WTC11 (cell line): ENCODE measurements around the gene ANGPTL2. TPM values are rescaled to one million over a fixed set of nuclear protein-coding genes. Genes with fewer than 3 reads are reported as not detected.

ENCODE experiments used
- ATAC-seq: fragments of 200-7000 bp; cut with Tn5 transposase; 2 replicates; pipeline ENCODE4 v1.10.0; 2021; ENCODE audit warnings: mild to moderate bottlenecking, moderate library complexity
- CTCF ChIA-PET: fragments of 300-600 bp; sonication (Branson Sonifier 250); formaldehyde crosslinking; loops from one replicate; lab custom pipeline; 2021; ENCODE audit warnings: antibody characterized with exemption; lab: Charles Lee
- POLR2A ChIA-PET: fragments of 350-600 bp; sonication (Branson Sonifier 250); formaldehyde crosslinking; loops from one replicate; lab custom pipeline; 2021; ENCODE audit warnings: antibody characterized with exemption; lab: Charles Lee
- DNase-seq: peaks from one replicate; pipeline ENCODE4 v3.0.0; 2021; ENCODE audit warnings: low spot score
- H3K27ac Mint-ChIP-seq: 2 replicates; pipeline ENCODE4 v1.8.0; 2021; ENCODE audit warnings: mixed read lengths
- H3K27me3 Mint-ChIP-seq: 2 replicates; pipeline ENCODE4 v1.8.0; 2021; ENCODE audit warnings: low read depth, mild to moderate bottlenecking, moderate library complexity, mixed read lengths
- H3K36me3 Mint-ChIP-seq: 2 replicates; pipeline ENCODE4 v1.8.0; 2021; ENCODE audit warnings: mixed read lengths
- H3K4me1 Mint-ChIP-seq: 2 replicates; pipeline ENCODE4 v1.8.0; 2022; ENCODE audit warnings: mixed read lengths
- H3K4me3 Mint-ChIP-seq: 2 replicates; pipeline ENCODE4 v1.8.0; 2021; ENCODE audit warnings: mild to moderate bottlenecking, moderate library complexity, mixed read lengths
- H3K9me3 Mint-ChIP-seq: 2 replicates; pipeline ENCODE4 v1.8.0; 2021; ENCODE audit warnings: mixed read lengths
- ATF2 ChIP-seq: sonication (generic); formaldehyde crosslinking; IDR thresholded peaks from 2 replicates; pipeline ENCODE4 v1.8.1; 2022; ENCODE audit warnings: low read depth, missing genetic modification reagents, borderline replicate concordance
- CBFB ChIP-seq: sonication (generic); formaldehyde crosslinking; IDR thresholded peaks from 2 replicates; pipeline ENCODE4 v1.8.1; 2022; ENCODE audit warnings: mild to moderate bottlenecking, low read depth, missing genetic modification reagents
- E2F1 ChIP-seq: sonication (generic); formaldehyde crosslinking; IDR thresholded peaks from 2 replicates; pipeline ENCODE4 v1.8.0; 2022; ENCODE audit warnings: mild to moderate bottlenecking, missing genetic modification reagents
- E2F4 ChIP-seq: sonication (generic); formaldehyde crosslinking; IDR thresholded peaks from 2 replicates; pipeline ENCODE4 v1.8.1; 2022; ENCODE audit warnings: low read depth, mild to moderate bottlenecking, moderate library complexity, missing genetic modification reagents, borderline replicate concordance
- FOXP1 ChIP-seq: sonication (generic); formaldehyde crosslinking; IDR thresholded peaks from 2 replicates; pipeline ENCODE4 v1.8.0; 2022; ENCODE audit warnings: missing genetic modification reagents, mild to moderate bottlenecking, moderate library complexity, borderline replicate concordance
- GABPB1 ChIP-seq: sonication (generic); formaldehyde crosslinking; IDR thresholded peaks from 2 replicates; pipeline ENCODE4 v1.8.1; 2023; ENCODE audit warnings: mild to moderate bottlenecking, missing genetic modification reagents
- IRF1 ChIP-seq: sonication (generic); formaldehyde crosslinking; IDR thresholded peaks from 2 replicates; pipeline ENCODE4 v1.8.0; 2023; ENCODE audit warnings: missing genetic modification reagents
- JUN ChIP-seq: sonication (generic); formaldehyde crosslinking; IDR thresholded peaks from 2 replicates; pipeline ENCODE4 v1.8.0; 2023; ENCODE audit warnings: mild to moderate bottlenecking, missing genetic modification reagents
- NFE2L1 ChIP-seq: sonication (generic); formaldehyde crosslinking; IDR thresholded peaks from 2 replicates; pipeline ENCODE4 v1.8.1; 2023; ENCODE audit warnings: missing genetic modification reagents
- NFYB ChIP-seq: sonication (generic); formaldehyde crosslinking; conservative IDR thresholded peaks from 2 replicates; pipeline ENCODE4 v1.8.0; 2022; ENCODE audit warnings: low read depth, missing genetic modification reagents
- NR3C1 ChIP-seq: sonication (generic); formaldehyde crosslinking; conservative IDR thresholded peaks from 2 replicates; pipeline ENCODE4 v1.8.1; 2023; ENCODE audit warnings: low read depth, mild to moderate bottlenecking, missing genetic modification reagents
- OVOL2 ChIP-seq: fragments of 250-450 bp; sonication (Bioruptor Pico); IDR thresholded peaks from 2 replicates; pipeline ENCODE4 v1.9.0; 2021; ENCODE audit warnings: mild to moderate bottlenecking, borderline replicate concordance
- PRRX2 ChIP-seq: fragments of 250-450 bp; sonication (Bioruptor Pico); IDR thresholded peaks from 2 replicates; pipeline ENCODE4 v1.8.0; 2021; ENCODE audit warnings: mild to moderate bottlenecking
- RORB ChIP-seq: fragments of 250-450 bp; sonication (Bioruptor Pico); IDR thresholded peaks from 2 replicates; pipeline ENCODE4 v1.9.0; 2021; ENCODE audit warnings: mild to moderate bottlenecking
- SMAD4 ChIP-seq: sonication (generic); formaldehyde crosslinking; IDR thresholded peaks from 2 replicates; pipeline ENCODE4 v1.8.0; 2022; ENCODE audit warnings: mild to moderate bottlenecking, missing genetic modification reagents
- SP1 ChIP-seq: sonication (generic); formaldehyde crosslinking; conservative IDR thresholded peaks from 2 replicates; pipeline ENCODE4 v1.8.1; 2022; ENCODE audit warnings: missing genetic modification reagents
- USF1 ChIP-seq: sonication (generic); formaldehyde crosslinking; IDR thresholded peaks from 2 replicates; pipeline ENCODE4 v1.8.0; 2022; ENCODE audit warnings: mild to moderate bottlenecking, missing genetic modification reagents
- ZBTB21 ChIP-seq: sonication (generic); formaldehyde crosslinking; IDR thresholded peaks from 2 replicates; pipeline ENCODE4 v1.8.1; 2023; ENCODE audit warnings: mild to moderate bottlenecking, missing genetic modification reagents, borderline replicate concordance
- ZNF138 ChIP-seq: sonication (generic); formaldehyde crosslinking; conservative IDR thresholded peaks from 2 replicates; pipeline ENCODE4 v1.8.1; 2022; ENCODE audit warnings: mild to moderate bottlenecking, moderate library complexity, missing genetic modification reagents
- ZNF232 ChIP-seq: sonication (generic); formaldehyde crosslinking; IDR thresholded peaks from 2 replicates; pipeline ENCODE4 v1.8.0; 2022; ENCODE audit warnings: mild to moderate bottlenecking, missing genetic modification reagents
- ZNF532 ChIP-seq: fragments of 250-450 bp; sonication (Bioruptor Pico); IDR thresholded peaks from 2 replicates; pipeline ENCODE4 v1.9.0; 2021; ENCODE audit warnings: mild to moderate bottlenecking, borderline replicate concordance
- total RNA-seq: library from RNA; stranded (reverse); gene quantifications from 3 replicates; pipeline ENCODE4 v1.2.3, GENCODE V29; 2021

ANGPTL2 gene
- total RNA-seq, 1 experiment from 2014 or later = 4.5 TPM

GRCh38 chr9:127123064-127123890 lies 842 bp upstream of the ANGPTL2 start:
- Mint-ChIP-seq H3K4me1 (peaks cover 29% of the 10 kb centered on the region), H3K27ac (peak overlapping the region; percentile 40; the same call in 1 of the 2 replicates), H3K36me3 (no peaks in the 10 kb centered on the region), H3K9me3 (no peaks in the 10 kb centered on the region), H3K4me3 (peak overlapping the region; percentile 55), H3K27me3 (no peaks in the 10 kb centered on the region; the same call in none of the 2 replicates)
- ATAC-seq = no peak
- DNase-seq = no peak
- ChIA-PET CTCF (interaction anchor here (0.6 to 2.4 kb wide), 18 partner anchors 8 to 273 kb away, joined by 3 to 15 read pairs (median 5); partner anchors contain the start of gene SLC2A8), POLR2A (interaction anchor here (0.5 to 1.7 kb wide), 11 partner anchors 10 to 333 kb away, joined by 3 to 11 read pairs (median 3); partner anchors contain the start of gene RALGPS1)
- TF ChIP-seq SMAD4 (CRISPR knock-in tag) (no peak), CBFB (CRISPR knock-in tag) (0 out of 2 replicates have a peak, but pooled peaks have one; percentile 77), PRRX2 (CRISPR knock-in tag) (no peak), ZNF232 (CRISPR knock-in tag) (0 out of 2 replicates have a peak, but pooled peaks have one; percentile 49), SP1 (peak; percentile 12; the same call in 1 of the 2 replicates), E2F1 (CRISPR knock-in tag) (no peak), E2F4 (CRISPR knock-in tag) (0 out of 2 replicates have a peak, but pooled peaks have one; percentile 5), GABPB1 (CRISPR knock-in tag) (no peak), NFYB (CRISPR knock-in tag) (0 out of 2 replicates have a peak, but pooled peaks have one; percentile 18), IRF1 (CRISPR knock-in tag) (0 out of 2 replicates have a peak, but pooled peaks have one; percentile 1), NFE2L1 (0 out of 2 replicates have a peak, but pooled peaks have one; percentile 85), ZNF138 (0 out of 2 replicates have a peak, but pooled peaks have one; percentile 1), FOXP1 (CRISPR knock-in tag) (0 out of 2 replicates have a peak, but pooled peaks have one; percentile 16), RORB (CRISPR knock-in tag) (no peak), USF1 (CRISPR knock-in tag) (0 out of 2 replicates have a peak, but pooled peaks have one; percentile 16), ATF2 (peak; percentile 26; the same call in 1 of the 2 replicates), NR3C1 (CRISPR knock-in tag) (no peak), JUN (CRISPR knock-in tag) (no peak)

- ChIA-PET CTCF (interaction anchor here (0.9 to 2.4 kb wide), 8 partner anchors 10 to 181 kb away, joined by 3 to 15 read pairs (median 10); no protein-coding TSS in a partner anchor), POLR2A (interaction anchor here (1.1 kb wide), 1 partner anchor 10 kb away, joined by 8 read pairs; no protein-coding TSS in a partner anchor)
- Mint-ChIP-seq H3K27ac (peak overlapping the region; percentile 46; the same call in 1 of the 2 replicates), H3K36me3 (no peaks in the 10 kb centered on the region), H3K27me3 (no peaks in the 10 kb centered on the region; the same call in none of the 2 replicates), H3K9me3 (no peaks in the 10 kb centered on the region), H3K4me1 (peaks cover 34% of the 10 kb centered on the region), H3K4me3 (peak overlapping the region; percentile 77)
- DNase-seq (no peak), ATAC-seq (no peak)
- TF ChIP-seq ZBTB21 (CRISPR knock-in tag) = no peak
- no peak for TF ChIP-seq ZNF532 (CRISPR knock-in tag)
- no peak for TF ChIP-seq OVOL2 (CRISPR knock-in tag)
- no peak for TF ChIP-seq ATF2
Observed at GRCh38 chr9:127121628-127122175, 733 bp downstream of the ANGPTL2 start.
